HepG2 (cell line): ENCODE results near the gene SMARCC1. TPM values are rescaled to one million over a fixed set of nuclear protein-coding genes. Genes with fewer than 3 reads are reported as not detected.
A peak's percentile ranks its signal among the peaks of the same experiment; 100 is the strongest.

Experiments used
- ATAC-seq: fragments of 200-7000 bp; cut with Tn5 transposase; 3 replicates; pipeline ENCODE4 v1.9.1; 2020; ENCODE audit warnings: mild to moderate bottlenecking, moderate library complexity
- BruUV-seq: library from RNA; stranded (reverse); fragments of 400-500 nt; replicated peaks from 2 replicates; lab custom pipeline; 2021; lab: Mats Ljungman, UMichigan
- CTCF ChIA-PET: fragments of 300-600 bp; formaldehyde crosslinking; extraction: SDS; loops from one replicate; lab custom pipeline; 2021; ENCODE audit warnings: low total read pairs, inconsistent platforms, low intra/inter-chr PET ratio; lab: Yijun Ruan, JAX
- POLR2A ChIA-PET: fragments of 350-600 bp; sonication (Branson Sonifier 250); formaldehyde crosslinking; loops from one replicate; lab custom pipeline; 2020; ENCODE audit warnings: antibody characterized with exemption, inconsistent platforms; lab: Yijun Ruan, JAX
- DNase-seq: peaks from one replicate; pipeline ENCODE4 v3.0.0-alpha.2; 2015; ENCODE audit warnings: low spot score
- FAIRE-seq: peaks from 3 replicates; lab custom pipeline; 2011; peaks lifted over from hg19 to GRCh38; lab: Jason Lieb, UNC
- H2AFZ ChIP-seq: one replicate; pipeline ENCODE4 v1.6.1; 2011; ENCODE audit warnings: low read length, inconsistent platforms
- H3K27ac ChIP-seq: fragments of 300-600 bp; 3 replicates; pipeline ENCODE4 v1.8.0; 2011; ENCODE audit warnings: mixed run types, mild to moderate bottlenecking, mixed read lengths, low read length, inconsistent platforms; ENCODE audit not compliant: insufficient read depth; ENCODE audit errors: extremely low read length
- H3K27me3 ChIP-seq, 2 experiments: fragments of 200-600 bp in 1 of 2; 2 replicates in 1 of 2; 3 replicates in 1 of 2; pipeline versions ENCODE4 v1.6.0 to v1.8.0; 2011; ENCODE audit warnings: low read length in 2 of 2, mild to moderate bottlenecking in 2 of 2, moderate library complexity in 2 of 2, inconsistent platforms in 1 of 2; ENCODE audit not compliant: insufficient read depth in 2 of 2, control insufficient read depth in 1 of 2
- H3K36me3 ChIP-seq, 2 experiments: fragments of 200-600 bp in 1 of 2; replicated peaks in 1 of 2; 2 replicates in 1 of 2; 3 replicates in 1 of 2; pipeline versions ENCODE4 v1.5.1 to v1.8.0; 2011; ENCODE audit warnings: low read length in 2 of 2, inconsistent platforms in 1 of 2; ENCODE audit not compliant: insufficient read depth in 2 of 2, control insufficient read depth in 1 of 2
- H3K4me1 ChIP-seq: 2 replicates; pipeline ENCODE4 v1.5.1; 2012; ENCODE audit warnings: low read length, inconsistent platforms; ENCODE audit not compliant: insufficient read depth
- H3K4me2 ChIP-seq: 2 replicates; pipeline ENCODE4 v1.6.0; 2011; ENCODE audit warnings: low read depth, low read length, inconsistent platforms
- H3K4me3 ChIP-seq, 3 experiments: fragments of 200-600 bp in 1 of 3; sonication (generic), shearing (Covaris generic) in 1 of 3; replicated peaks in 1 of 3; 2 replicates each; pipeline ENCODE4 v1.5.1; 2011 to 2016; ENCODE audit warnings: low read length in 3 of 3, inconsistent platforms in 2 of 3, low read depth in 2 of 3, mild to moderate bottlenecking in 2 of 3, control low read depth in 1 of 3, mixed read lengths in 1 of 3; ENCODE audit not compliant: insufficient read depth in 1 of 3
- H3K79me2 ChIP-seq: one replicate; pipeline ENCODE4 v1.6.1; 2011; ENCODE audit warnings: low read length, inconsistent platforms; ENCODE audit not compliant: insufficient read depth
- H3K9ac ChIP-seq: 2 replicates; pipeline ENCODE4 v1.6.0; 2011; ENCODE audit warnings: mild to moderate bottlenecking, low read depth, low read length, inconsistent platforms; ENCODE audit not compliant: insufficient read depth
- H3K9me3 ChIP-seq: 2 replicates; pipeline ENCODE4 v1.5.1; 2012; ENCODE audit warnings: mild to moderate bottlenecking, low read length
- H4K20me1 ChIP-seq: 2 replicates; pipeline ENCODE4 v1.6.0; 2011; ENCODE audit warnings: inconsistent platforms, mild to moderate bottlenecking, low read length, moderate library complexity; ENCODE audit not compliant: insufficient read depth
- EED ChIP-seq: sonication (generic); formaldehyde crosslinking; IDR thresholded peaks from 2 replicates; pipeline ENCODE4 v1.5.0; 2020; ENCODE audit warnings: mild to moderate bottlenecking, missing genetic modification reagents
- JUND ChIP-seq: sonication (generic); formaldehyde crosslinking; IDR thresholded peaks from 2 replicates; pipeline ENCODE4 v1.8.0; 2022; ENCODE audit warnings: mild to moderate bottlenecking, missing genetic modification reagents
- RFX1 ChIP-seq: fragments of 450-650 bp; IDR thresholded peaks from 2 replicates; pipeline ENCODE4 v1.6.1; 2017
- RFX5 ChIP-seq: IDR thresholded peaks from 2 replicates; pipeline ENCODE4 v1.6.1; 2011; ENCODE audit warnings: low read depth, low read length, improper control_type of control experiment
- SOX6 ChIP-seq, 2 experiments: fragments of 450-650 bp in 1 of 2; sonication (generic) in 1 of 2; formaldehyde crosslinking in 1 of 2; IDR thresholded peaks; 2 replicates each; pipeline versions ENCODE4 v1.4.0 to v1.6.1; 2017 to 2020; ENCODE audit warnings: antibody characterized with exemption in 1 of 2, mild to moderate bottlenecking in 1 of 2, missing genetic modification reagents in 1 of 2
- SP140L ChIP-seq: sonication (generic); formaldehyde crosslinking; IDR thresholded peaks from 2 replicates; pipeline ENCODE4 v1.4.0; 2020; ENCODE audit warnings: missing genetic modification reagents, borderline replicate concordance
- ZNF121 ChIP-seq: sonication (generic); formaldehyde crosslinking; IDR thresholded peaks from 2 replicates; pipeline ENCODE4 v1.5.0; 2020; ENCODE audit warnings: mild to moderate bottlenecking, missing genetic modification reagents
- ZNF180 ChIP-seq: sonication (generic); formaldehyde crosslinking; IDR thresholded peaks from 2 replicates; pipeline ENCODE4 v1.4.0; 2020; ENCODE audit warnings: low read depth, missing genetic modification reagents, borderline replicate concordance
- ZNF33B ChIP-seq: sonication (generic); formaldehyde crosslinking; IDR thresholded peaks from 2 replicates; pipeline ENCODE4 v1.5.1; 2020; ENCODE audit warnings: mild to moderate bottlenecking, missing genetic modification reagents
- ZNF562 ChIP-seq: sonication (generic); formaldehyde crosslinking; IDR thresholded peaks from 2 replicates; pipeline ENCODE4 v1.8.0; 2022; ENCODE audit warnings: missing genetic modification reagents, borderline replicate concordance
- ZNF570 ChIP-seq: sonication (generic); formaldehyde crosslinking; IDR thresholded peaks from 2 replicates; pipeline ENCODE4 v1.4.0; 2020; ENCODE audit warnings: mild to moderate bottlenecking, missing genetic modification reagents, borderline replicate concordance
- WGBS: methylation state at CpG from one replicate; pipeline ENCODE4 v1.1.6; 2017; ENCODE audit warnings: low lambda C conversion rate; 5-methylcytosine and 5-hydroxymethylcytosine counted together
- in situ Hi-C: cut with HindIII; loops from 2 replicates; pipeline ENCODE4 v1.10.0; 2017; ENCODE audit warnings: low pct_unique_long_range_greater_than_20kb; ENCODE audit not compliant: extremely low pct_ligation_motif_present
- intact Hi-C: fragments of 100-400 bp; cut with micrococcal nuclease; formaldehyde crosslinking; loops from one replicate; pipeline ENCODE4 v1.10.0; 2022; ENCODE audit not compliant: unreplicated experiment
- polyA plus RNA-seq, 8 experiments: library from polyadenylated mRNA; depleted of rRNA in 3 of 8; stranded (reverse) in 7 of 8; unstranded in 1 of 8; fragments of >200 nt; fragmentation: Illumina TruSeq in 4 of 8; extraction: Trizol in 4 of 8; gene quantifications; 2 replicates each; pipeline versions ENCODE4 v1.2.1 to v1.2.3, GENCODE V29; 2011 to 2016; ENCODE audit warnings: low read depth in 4 of 8, missing spikeins in 1 of 8, mixed read lengths in 1 of 8; ENCODE audit not compliant: insufficient read depth in 1 of 8
- total RNA-seq, 5 experiments: library from RNA; depleted of rRNA; stranded (reverse); fragments of >200 nt; fragmentation: Illumina TruSeq; extraction: Trizol; gene quantifications; 2 replicates each; pipeline ENCODE4 v1.2.3, GENCODE V29; 2016; ENCODE audit warnings: low read depth in 1 of 5
- TF ChIP-seq, protein P1 (sequence below): sonication (generic); formaldehyde crosslinking; IDR thresholded peaks from 2 replicates; pipeline ENCODE4 v1.4.0; 2020; ENCODE audit warnings: mild to moderate bottlenecking, missing genetic modification reagents
- TF ChIP-seq, protein P2 (sequence below): sonication (generic); formaldehyde crosslinking; IDR thresholded peaks from 2 replicates; pipeline ENCODE4 v1.5.0; 2020; ENCODE audit warnings: missing genetic modification reagents

Gene SMARCC1
- total and polyA plus RNA-seq, 2 of the 13 experiments (the other 11 are each of a cell fraction or from before 2014, with no cell fraction given) = 47.9 to 58.4 TPM

DNA sequence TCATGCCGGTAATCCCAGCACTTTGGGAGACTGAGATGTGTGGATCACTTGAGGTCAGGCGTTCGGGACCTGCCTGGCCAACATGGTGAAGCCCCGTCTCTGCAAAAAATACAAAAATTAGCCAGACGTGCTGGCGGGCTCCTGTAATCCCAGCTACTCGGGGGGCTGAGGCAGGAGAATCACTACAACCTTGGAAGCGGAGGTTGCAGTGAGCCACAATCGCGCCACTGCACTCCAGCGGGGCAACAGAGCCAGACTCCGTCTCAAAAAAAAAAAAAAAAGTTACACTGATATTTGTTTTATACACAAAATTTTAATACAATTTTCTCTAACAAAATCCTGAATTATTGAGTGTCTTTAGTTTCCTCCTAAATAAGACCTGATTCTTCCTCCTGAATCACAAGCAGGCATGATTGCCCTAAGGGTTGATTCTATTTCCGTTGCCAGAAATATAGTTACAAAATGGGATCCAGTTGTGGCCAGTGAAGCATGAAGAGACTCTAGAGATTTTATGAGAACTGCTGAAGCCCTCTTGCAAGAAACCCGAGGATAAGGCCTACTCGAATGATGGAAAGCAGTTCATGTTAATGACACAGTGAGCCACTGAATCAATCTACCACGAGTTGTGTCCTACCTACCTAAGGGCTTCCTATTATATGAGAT lies 9.6 kb upstream of the SMARCC1 start:
- no peak overlapping the region for H3K4me2 ChIP-seq
- H3K4me1 ChIP-seq = peaks cover 21% of the 10 kb centered on the region
- ChIA-PET POLR2A (no interaction called here), CTCF (no interaction called here)
- H3K27ac ChIP-seq = no peak overlapping the region
- H4K20me1 ChIP-seq = no peaks in the 10 kb centered on the region
- TF ChIP-seq RFX5 (no peak), ZNF180 (CRISPR knock-in tag) (no peak), ZNF121 (CRISPR knock-in tag) (peak; percentile 47; the same call in 1 of the 2 replicates)
- TF ChIP-seq, protein P1, sequence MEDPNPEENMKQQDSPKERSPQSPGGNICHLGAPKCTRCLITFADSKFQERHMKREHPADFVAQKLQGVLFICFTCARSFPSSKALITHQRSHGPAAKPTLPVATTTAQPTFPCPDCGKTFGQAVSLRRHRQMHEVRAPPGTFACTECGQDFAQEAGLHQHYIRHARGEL = no peak
- H3K79me2 ChIP-seq = no peaks in the 10 kb centered on the region
- FAIRE-seq (no peak), ATAC-seq (no peak), DNase-seq (no peak)
- no peak overlapping the region for H2AFZ ChIP-seq
- no peaks in the 10 kb centered on the region for H3K36me3 ChIP-seq
- no peaks in the 10 kb centered on the region for H3K9me3 ChIP-seq
- in situ Hi-C loops = loop anchor here (5.0 kb wide), 1 partner anchor 274 kb away; no protein-coding TSS in a partner anchor
- BruUV-seq = no TSS peak
- no peaks in the 10 kb centered on the region for H3K27me3 ChIP-seq
- 74% methylated on average over 12 of the region's 16 CpGs for WGBS
- intact Hi-C loops = no loop called here
- H3K4me3 ChIP-seq = no peak overlapping the region
- no peak overlapping the region for H3K9ac ChIP-seq

DNA sequence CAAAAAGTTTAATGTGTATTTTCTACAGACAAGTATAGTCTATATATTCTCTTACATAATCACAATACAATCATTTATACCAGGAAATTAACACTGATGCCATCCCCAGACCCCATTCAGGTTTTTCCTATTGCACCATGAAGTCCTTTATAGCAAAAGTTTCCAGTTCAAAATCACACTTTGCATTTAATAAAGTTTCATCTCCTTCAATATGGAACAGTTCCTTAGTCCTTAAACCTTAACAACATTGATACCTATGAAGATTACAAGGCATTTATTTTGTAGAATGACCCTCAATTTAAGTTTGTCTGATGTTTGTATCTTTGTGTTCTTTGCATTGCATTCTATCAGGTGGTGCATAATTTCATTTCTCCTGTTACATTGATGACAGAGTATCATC lies 2.0 kb upstream of the SMARCC1 start:
- POLR2A ChIA-PET = no interaction called here
- no peak for DNase-seq
- Histone ChIP-seq H3K9me3 (no peaks in the 10 kb centered on the region), H3K27ac (no peak overlapping the region), H2AFZ (no peak overlapping the region), H3K4me1 (peaks cover 29% of the 10 kb centered on the region), H4K20me1 (peaks cover 13% of the 10 kb centered on the region), H3K4me2 (no peak overlapping the region)
- in situ Hi-C loops = loop anchor here (10.0 kb wide), 1 partner anchor 359 kb away; no protein-coding TSS in a partner anchor
- TF ChIP-seq, protein P2, sequence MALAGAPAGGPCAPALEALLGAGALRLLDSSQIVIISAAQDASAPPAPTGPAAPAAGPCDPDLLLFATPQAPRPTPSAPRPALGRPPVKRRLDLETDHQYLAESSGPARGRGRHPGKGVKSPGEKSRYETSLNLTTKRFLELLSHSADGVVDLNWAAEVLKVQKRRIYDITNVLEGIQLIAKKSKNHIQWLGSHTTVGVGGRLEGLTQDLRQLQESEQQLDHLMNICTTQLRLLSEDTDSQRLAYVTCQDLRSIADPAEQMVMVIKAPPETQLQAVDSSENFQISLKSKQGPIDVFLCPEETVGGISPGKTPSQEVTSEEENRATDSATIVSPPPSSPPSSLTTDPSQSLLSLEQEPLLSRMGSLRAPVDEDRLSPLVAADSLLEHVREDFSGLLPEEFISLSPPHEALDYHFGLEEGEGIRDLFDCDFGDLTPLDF = no peak
- no peak for TF ChIP-seq ZNF33B (CRISPR knock-in tag)
- TF ChIP-seq EED (CRISPR knock-in tag) = no peak
- no peak for TF ChIP-seq ZNF562 (CRISPR knock-in tag)
- TF ChIP-seq JUND (CRISPR knock-in tag) = no peak
- TF ChIP-seq SP140L = no peak
- no peak for TF ChIP-seq RFX1
- no peak for TF ChIP-seq SOX6 (IDR thresholded peaks at IDR 0.05)
- TF ChIP-seq SOX6 (CRISPR knock-in tag; IDR thresholded peaks at IDR 0.05) = no peak
- no peak for TF ChIP-seq ZNF570 (CRISPR knock-in tag)
- TF ChIP-seq, all 625 proteins: peak for 0
- H3K36me3 ChIP-seq = no peaks in the 10 kb centered on the region
- peaks cover 30% of the 10 kb centered on the region for H3K79me2 ChIP-seq
- intact Hi-C loops = no loop called here
- no peak overlapping the region for H3K9ac ChIP-seq
- no TSS peak for BruUV-seq
- FAIRE-seq (no peak), ATAC-seq (no peak)
- no peak overlapping the region for H3K4me3 ChIP-seq
- CTCF ChIA-PET = no interaction called here
- no peaks in the 10 kb centered on the region; a peak in 1 of 5 replicates for H3K27me3 ChIP-seq
